Activated CD4-positive, alpha-beta T cell treated with anti-CD3 and anti-CD28 coated beads for 36 hours (primary cell): ENCODE data around the gene TYK2. TPM values are rescaled to one million over a fixed set of nuclear protein-coding genes. Genes with fewer than 3 reads are reported as not detected.

ENCODE experiments used
- ATAC-seq: fragments of 200-7000 bp; cut with Tn5 transposase; one replicate; pipeline ENCODE4 v1.10.0; 2021; ENCODE audit warnings: mild to moderate bottlenecking, moderate library complexity
- CTCF ChIA-PET: fragments of 350-600 bp; sonication (Branson Sonifier 250); formaldehyde crosslinking; loops from one replicate; lab custom pipeline; 2021; ENCODE audit warnings: antibody characterized with exemption; lab: Charles Lee
- POLR2A ChIA-PET: fragments of 350-600 bp; sonication (Branson Sonifier 250); formaldehyde crosslinking; loops from one replicate; lab custom pipeline; 2021; ENCODE audit warnings: antibody characterized with exemption, inconsistent platforms; lab: Charles Lee
- DNase-seq: peaks from one replicate; pipeline ENCODE4 v3.0.0-alpha.2; 2020
- H3K27ac Mint-ChIP-seq: one replicate; pipeline ENCODE4 v1.8.0; 2021; ENCODE audit warnings: mixed read lengths
- H3K27me3 Mint-ChIP-seq: one replicate; pipeline ENCODE4 v1.8.0; 2021; ENCODE audit warnings: mixed read lengths
- H3K36me3 Mint-ChIP-seq: one replicate; pipeline ENCODE4 v1.8.0; 2021; ENCODE audit warnings: low read depth, mixed read lengths
- H3K4me1 Mint-ChIP-seq: one replicate; pipeline ENCODE4 v1.8.0; 2021; ENCODE audit warnings: mixed read lengths
- H3K4me3 Mint-ChIP-seq: one replicate; pipeline ENCODE4 v1.8.0; 2021; ENCODE audit warnings: mild to moderate bottlenecking, moderate library complexity, mixed read lengths
- H3K9me3 Mint-ChIP-seq: one replicate; pipeline ENCODE4 v1.8.0; 2021; ENCODE audit warnings: low read depth, mixed read lengths
- intact Hi-C, 2 experiments: fragments of 100-400 bp; cut with DNase I in 1 of 2; cut with micrococcal nuclease in 1 of 2; formaldehyde crosslinking; loops; one replicate each; pipeline versions ENCODE4 v1.14.2 to v1.15.1; 2022 to 2024; cut with DNase I, micrococcal nuclease
- microRNA-seq: library from miRNA; unstranded; fragments of <30 nt; microRNA quantifications from one replicate; pipeline ENCODE4 v1.2.0, GENCODE V29; 2021; ENCODE audit warnings: borderline replicate concordance
- total RNA-seq, 2 experiments: library from RNA; stranded (reverse); gene quantifications; one replicate each; pipeline ENCODE4 v1.2.3, GENCODE V29; 2021

Gene TYK2
- total RNA-seq, 2 experiments from 2014 or later: 151 to 197 TPM

DNA sequence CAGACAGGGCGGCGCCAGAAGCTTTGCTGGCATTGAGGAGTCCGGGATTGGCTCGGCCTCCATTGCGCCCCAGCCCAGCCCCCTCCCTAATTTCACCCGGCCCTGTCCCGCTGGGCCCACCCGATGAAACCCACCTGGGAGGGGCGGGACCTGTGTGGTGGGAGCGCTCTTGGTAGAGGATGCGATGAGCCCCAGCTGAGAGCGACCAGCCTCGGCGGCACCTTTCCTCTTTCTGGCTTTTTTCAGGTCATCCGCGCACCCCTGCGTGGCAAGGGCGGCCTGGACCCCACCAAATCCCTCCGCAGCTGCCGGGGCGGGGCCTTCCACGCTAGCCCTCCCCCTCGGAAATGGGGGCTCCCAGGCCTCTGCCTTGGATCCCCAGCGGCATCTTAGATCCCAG is 70.9 kb downstream of the TYK2 start, which contains the start of gene ZGLP1:
ZGLP1 (minus strand) TSS at position 393 of the 400 bp plus-strand sequence.
- Mint-ChIP-seq H3K4me1 (peaks cover 4% of the 10 kb centered on the region), H3K4me3 (no peak within 1 kb of the TSS), H3K27me3 (no peaks in the 10 kb centered on the region), H3K9me3 (no peaks in the 10 kb centered on the region), H3K27ac (no peak within 1 kb of the TSS), H3K36me3 (peaks cover 10% of the 10 kb centered on the region)
- no peak for DNase-seq
- no peak for ATAC-seq
- POLR2A ChIA-PET: interaction anchor here (0.5 kb wide), 1 partner anchor 11 kb away, joined by 10 read pairs; no protein-coding TSS in a partner anchor
- CTCF ChIA-PET: no interaction called here
- intact Hi-C loops: no loop called here

DNA sequence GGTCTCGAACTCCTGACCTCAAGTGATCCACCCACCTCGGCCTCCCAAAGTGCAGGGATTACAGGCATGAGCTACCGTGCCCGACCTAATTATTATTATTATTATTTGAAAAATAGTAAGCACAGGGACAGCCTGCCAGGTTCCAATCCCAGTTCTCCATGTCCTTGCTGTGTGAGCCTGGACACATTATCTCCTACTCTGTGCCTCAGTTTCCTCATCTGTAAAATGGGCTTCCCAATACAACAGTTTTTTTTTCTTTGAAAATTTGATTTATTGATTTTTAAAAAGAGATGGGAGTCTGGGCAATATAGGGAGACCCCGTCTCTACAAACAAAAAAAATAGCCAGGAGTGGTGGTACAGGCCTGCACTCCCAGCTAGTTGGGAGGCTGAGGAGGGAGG is 74.0 kb downstream of the TYK2 start:
- ChIA-PET POLR2A (no interaction called here), CTCF (interaction anchor here (0.8 to 1.4 kb wide), 2 partner anchors 27 to 36 kb away, joined by 3 to 4 read pairs; no protein-coding TSS in a partner anchor)
- Mint-ChIP-seq H3K4me1 (peaks cover 8% of the 10 kb centered on the region), H3K27me3 (peaks cover 3% of the 10 kb centered on the region), H3K9me3 (no peaks in the 10 kb centered on the region), H3K36me3 (peaks cover 4% of the 10 kb centered on the region), H3K4me3 (no peak overlapping the region), H3K27ac (no peak overlapping the region)
- DNase-seq (no peak), ATAC-seq (no peak)
- intact Hi-C loops: no loop called here

DNA sequence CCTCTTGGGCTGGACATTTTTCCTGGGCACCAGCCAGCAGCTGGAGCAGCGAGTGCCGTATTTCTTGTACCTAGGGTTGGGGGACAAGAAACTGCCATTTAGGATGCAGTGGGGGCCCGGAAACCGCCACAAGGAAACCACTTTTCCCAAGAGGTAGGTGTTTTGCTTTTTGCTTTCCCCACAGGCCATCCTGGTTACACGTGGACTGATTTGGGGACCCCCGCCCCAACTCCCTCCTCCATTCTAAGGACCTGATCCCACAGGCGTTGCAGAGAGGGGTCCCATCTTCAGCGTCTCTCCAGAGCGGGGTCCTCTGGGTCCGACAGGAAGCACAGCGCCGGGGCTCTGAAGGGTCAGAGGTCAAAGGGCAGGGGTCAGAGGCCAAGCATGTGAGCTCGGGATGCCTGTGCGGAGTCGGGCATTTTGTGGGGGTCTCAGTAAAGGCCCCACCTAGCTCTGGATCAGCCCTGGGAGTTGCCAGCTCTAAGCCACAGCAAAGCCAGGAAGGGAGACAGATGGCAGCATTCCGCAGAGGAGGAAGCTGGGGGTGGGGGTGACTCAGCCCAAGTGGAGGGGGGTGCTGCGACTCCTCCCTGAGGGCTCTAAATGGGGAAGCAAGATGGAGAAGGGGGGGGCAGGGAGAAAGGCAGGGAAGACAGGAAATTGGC is 75.1 kb downstream of the TYK2 start:
- Mint-ChIP-seq H3K27me3 (peaks cover 3% of the 10 kb centered on the region), H3K9me3 (no peaks in the 10 kb centered on the region), H3K36me3 (peaks cover 2% of the 10 kb centered on the region), H3K4me1 (peaks cover 8% of the 10 kb centered on the region), H3K27ac (no peak overlapping the region), H3K4me3 (no peak overlapping the region)
- intact Hi-C loops: no loop called here
- DNase-seq: no peak
- no peak for ATAC-seq
- POLR2A ChIA-PET: no interaction called here
- CTCF ChIA-PET: interaction anchor here (0.6 kb wide), 1 partner anchor 51 kb away, joined by 3 read pairs; no protein-coding TSS in a partner anchor

Small RNAs within 50 kb of the gene (microRNA-seq; reads per million reads assigned to microRNA genes)
- 1.4 reads per million for gene MIR1181

Other genes with a start within 250 kb of the TYK2 start
- gene DNMT1, start 185.6 kb downstream of the TYK2 start, total RNA-seq: 100 to 1,000 TPM; 374 to 385 TPM
- 1 to 10 TPM; 8.1 to 9.0 TPM for gene S1PR2, start 149.2 kb downstream of the TYK2 start, total RNA-seq
- 100 to 1,000 TPM; 130 to 140 TPM for gene MRPL4, start 128.4 kb downstream of the TYK2 start, total RNA-seq
- 10 to 100 TPM; 27.9 to 30.9 TPM for gene ICAM1, start 109.5 kb downstream of the TYK2 start, total RNA-seq
- gene ICAM4, start 93.6 kb downstream of the TYK2 start, total RNA-seq: under 1 TPM; 0.23 to 0.46 TPM
- gene ICAM5, start 90.6 kb downstream of the TYK2 start, total RNA-seq: 1 to 10 TPM; 1.9 TPM
- 1 to 10 TPM; 3.3 to 3.5 TPM for gene ZGLP1, start 70.8 kb downstream of the TYK2 start, total RNA-seq
- 10 to 100 TPM; 11.7 to 13.3 TPM for gene FDX2, start 64.6 kb downstream of the TYK2 start, total RNA-seq
- 10 to 100 TPM; 83.7 to 90.8 TPM for gene RAVER1, start 47.0 kb downstream of the TYK2 start, total RNA-seq
- gene ICAM3, start 40.9 kb downstream of the TYK2 start, total RNA-seq: 100 to 1,000 TPM; 109 to 122 TPM
- gene CDC37, start 23.0 kb upstream of the TYK2 start, total RNA-seq: 100 to 1,000 TPM; 178 to 190 TPM
- gene PDE4A, start 40.0 kb upstream of the TYK2 start, total RNA-seq: 1 to 10 TPM; 3.9 to 4.3 TPM
- 10 to 100 TPM; 38.7 to 58.7 TPM for gene KEAP1, start 122.8 kb upstream of the TYK2 start, total RNA-seq
- gene S1PR5, start 136.9 kb upstream of the TYK2 start, total RNA-seq: under 1 TPM; 0.07 to 0.11 TPM
- gene ATG4D, start 163.3 kb upstream of the TYK2 start, total RNA-seq: 10 to 100 TPM; 18.9 to 19.3 TPM
- gene KRI1, start 185.4 kb upstream of the TYK2 start, total RNA-seq: 10 to 100 TPM; 62.5 to 67.1 TPM
- gene CDKN2D, start 188.4 kb upstream of the TYK2 start, total RNA-seq: 10 to 100 TPM; 39.2 to 50.3 TPM
- not detected for gene AP1M2, start 206.7 kb upstream of the TYK2 start, total RNA-seq
- gene SLC44A2, start 245.0 kb upstream of the TYK2 start, total RNA-seq: 100 to 1,000 TPM in 1 of 2 experiments, 10 to 100 TPM in 1; 80.3 to 105 TPM